Ectodermal cell (in vitro differentiated cells): ENCODE results near the gene BAIAP3.
"Not testable (repeated sequence)": the region's sequence is repeated elsewhere in the genome, so short reads cannot be mapped to it uniquely, and the experiment has no call there.

Experiments
- H3K27ac ChIP-seq: 2 replicates; pipeline ENCODE4 v1.7.0; 2013; ENCODE audit warnings: mild to moderate bottlenecking, low read depth, low read length; ENCODE audit not compliant: insufficient read depth, poor library complexity, severe bottlenecking
- H3K27me3 ChIP-seq: 2 replicates; pipeline ENCODE4 v1.7.0; 2013; ENCODE audit warnings: mild to moderate bottlenecking, low read length; ENCODE audit not compliant: insufficient read depth, control insufficient read depth, poor library complexity, severe bottlenecking
- H3K36me3 ChIP-seq: one replicate; pipeline ENCODE4 v1.7.0; 2013; ENCODE audit warnings: low read length; ENCODE audit not compliant: control insufficient read depth, insufficient read depth
- H3K4me1 ChIP-seq: one replicate; pipeline ENCODE4 v1.7.0; 2013; ENCODE audit warnings: low read length; ENCODE audit not compliant: control insufficient read depth, insufficient read depth
- H3K4me3 ChIP-seq: 2 replicates; pipeline ENCODE4 v1.7.0; 2013; ENCODE audit warnings: low read depth, low read length, control low read depth; ENCODE audit not compliant: insufficient read depth
- H3K9me3 ChIP-seq: 2 replicates; pipeline ENCODE4 v1.7.0; 2013; ENCODE audit warnings: mild to moderate bottlenecking, low read length, moderate library complexity; ENCODE audit not compliant: control insufficient read depth
- WGBS, 2 experiments: methylation state at CpG; one replicate each; pipeline ENCODE4 v1.1.7; 2013; ENCODE audit warnings: missing lambda C conversion rate in 2 of 2; 5-methylcytosine and 5-hydroxymethylcytosine counted together

The BAIAP3 gene

GRCh38 chr16:1325673-1326371 lies 7.6 kb upstream of the BAIAP3 start:
- H3K4me1 ChIP-seq = no peaks in the 10 kb centered on the region
- 87 to 89% methylated on average over 20 of the region's 20 CpGs for WGBS, 2 experiments
- peaks cover 6% of the 10 kb centered on the region for H3K27me3 ChIP-seq
- H3K4me3 ChIP-seq = no peak overlapping the region
- peaks cover 6% of the 10 kb centered on the region for H3K36me3 ChIP-seq
- H3K27ac ChIP-seq = no peak overlapping the region
- no peaks in the 10 kb centered on the region for H3K9me3 ChIP-seq

- no peaks in the 10 kb centered on the region for H3K4me1 ChIP-seq
- peaks cover 2% of the 10 kb centered on the region for H3K36me3 ChIP-seq
- H3K27me3 ChIP-seq = peaks cover 12% of the 10 kb centered on the region
- no peaks in the 10 kb centered on the region for H3K9me3 ChIP-seq
- H3K4me3 ChIP-seq = no peak overlapping the region
- WGBS, 2 experiments = 84 to 86% methylated on average over 16 to 17 of the region's 17 CpGs
- H3K27ac ChIP-seq = no peak overlapping the region
Measured at GRCh38 chr16:1326391-1326790, 7.1 kb upstream of the BAIAP3 start.

- Histone ChIP-seq H3K9me3 (no peaks in the 10 kb centered on the region), H3K36me3 (peaks cover 2% of the 10 kb centered on the region), H3K4me1 (peaks cover 6% of the 10 kb centered on the region), H3K27me3 (peaks cover 19% of the 10 kb centered on the region), H3K4me3 (no peak overlapping the region), H3K27ac (no peak overlapping the region)
- WGBS, 2 experiments = 86 to 87% methylated on average over 17 of the region's 17 CpGs
Measured at GRCh38 chr16:1326946-1327618, 6.4 kb upstream of the BAIAP3 start.

GRCh38 chr16:1327619-1327947 lies 5.9 kb upstream of the BAIAP3 start:
- H3K9me3 ChIP-seq = no peaks in the 10 kb centered on the region
- H3K4me3 ChIP-seq = no peak overlapping the region
- H3K27me3 ChIP-seq = peaks cover 24% of the 10 kb centered on the region
- no peak overlapping the region for H3K27ac ChIP-seq
- H3K36me3 ChIP-seq = no peaks in the 10 kb centered on the region
- 69 to 74% methylated on average over 5 of the region's 5 CpGs for WGBS, 2 experiments
- H3K4me1 ChIP-seq = peaks cover 10% of the 10 kb centered on the region

- H3K27me3 ChIP-seq = peaks cover 29% of the 10 kb centered on the region
- not testable (repeated sequence) for H3K4me3 ChIP-seq, H3K27ac ChIP-seq, H3K36me3 ChIP-seq, H3K9me3 ChIP-seq, H3K4me1 ChIP-seq
- 94% methylated on average over 20 of the region's 20 CpGs for WGBS, 2 experiments
Measured at GRCh38 chr16:1328136-1328535, 5.3 kb upstream of the BAIAP3 start.

GRCh38 chr16:1328961-1329360 lies 4.5 kb upstream of the BAIAP3 start:
- 91 to 93% methylated on average over 10 of the region's 10 CpGs for WGBS, 2 experiments
- not testable (repeated sequence) for H3K27ac ChIP-seq, H3K4me1 ChIP-seq, H3K36me3 ChIP-seq, H3K4me3 ChIP-seq, H3K9me3 ChIP-seq
- H3K27me3 ChIP-seq = peaks cover 37% of the 10 kb centered on the region

GRCh38 chr16:1330260-1330914 lies 3.1 kb upstream of the BAIAP3 start:
- Histone ChIP-seq H3K27me3 (peaks cover 52% of the 10 kb centered on the region), H3K4me1 (peaks cover 21% of the 10 kb centered on the region), H3K27ac (no peak overlapping the region), H3K9me3 (no peaks in the 10 kb centered on the region), H3K36me3 (no peaks in the 10 kb centered on the region), H3K4me3 (no peak overlapping the region)
- 83 to 84% methylated on average over 17 of the region's 17 CpGs for WGBS, 2 experiments

- no peaks in the 10 kb centered on the region for H3K9me3 ChIP-seq
- H3K27ac ChIP-seq = no peak overlapping the region
- H3K4me3 ChIP-seq = peak overlapping the region; percentile 13
- peaks cover 59% of the 10 kb centered on the region for H3K27me3 ChIP-seq
- H3K36me3 ChIP-seq = no peaks in the 10 kb centered on the region
- WGBS, 2 experiments = 66 to 68% methylated on average over 22 of the region's 22 CpGs
- H3K4me1 ChIP-seq = peaks cover 27% of the 10 kb centered on the region
Measured at GRCh38 chr16:1330931-1331711, 2.3 kb upstream of the BAIAP3 start.

GRCh38 chr16:1331712-1332617 lies 1.5 kb upstream of the BAIAP3 start:
- Histone ChIP-seq H3K4me3 (peak overlapping the region; percentile 13), H3K27me3 (peaks cover 67% of the 10 kb centered on the region)
- 6 to 7% methylated on average over 34 of the region's 34 CpGs for WGBS, 2 experiments

More at GRCh38 chr16:1331712-1332617, 1.5 kb upstream of the BAIAP3 start:
- Histone ChIP-seq H3K9me3 (no peaks in the 10 kb centered on the region), H3K4me1 (peaks cover 33% of the 10 kb centered on the region), H3K27ac (no peak overlapping the region), H3K36me3 (no peaks in the 10 kb centered on the region)
